HG02610 (cell line): Measurements from ENCODE around the gene STEAP1B.
"Not testable (repeated sequence)": the region's sequence is repeated elsewhere in the genome, so short reads cannot be mapped to it uniquely, and the experiment has no call there.

Experiments
- ATAC-seq: cut with Tn5 transposase; IDR thresholded peaks from one replicate; pipeline ENCODE4 v1.9.1; 2021; ENCODE audit warnings: mild to moderate bottlenecking, moderate library complexity; ENCODE audit not compliant: unreplicated experiment

Gene STEAP1B

GRCh38 chr7:22433710-22434460 is 66.1 kb downstream of the STEAP1B start:
- no peak for ATAC-seq

DNA sequence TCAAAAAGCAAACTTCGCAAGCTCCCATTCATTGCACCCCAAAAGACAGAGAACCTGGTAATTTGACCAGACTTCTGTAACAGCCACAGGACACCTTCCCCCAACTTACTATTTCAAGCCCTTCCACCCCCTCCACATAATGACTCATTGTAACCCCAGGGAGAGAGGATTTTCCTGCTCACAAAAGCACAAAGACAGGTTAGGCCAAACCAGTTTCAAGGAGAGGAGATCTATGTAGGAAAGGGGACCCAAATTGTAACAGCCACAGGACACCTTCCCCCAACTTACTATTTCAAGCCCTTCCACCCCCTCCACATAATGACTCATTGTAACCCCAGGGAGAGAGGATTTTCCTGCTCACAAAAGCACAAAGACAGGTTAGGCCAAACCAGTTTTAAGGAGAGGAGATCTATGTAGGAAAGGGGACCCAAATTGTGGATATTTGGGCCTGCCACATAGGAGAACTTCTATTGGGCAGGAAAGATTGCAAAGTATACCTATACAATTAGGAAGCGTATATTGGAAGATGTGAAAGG is 66.8 kb downstream of the STEAP1B start:
- ATAC-seq = not testable (repeated sequence)

DNA sequence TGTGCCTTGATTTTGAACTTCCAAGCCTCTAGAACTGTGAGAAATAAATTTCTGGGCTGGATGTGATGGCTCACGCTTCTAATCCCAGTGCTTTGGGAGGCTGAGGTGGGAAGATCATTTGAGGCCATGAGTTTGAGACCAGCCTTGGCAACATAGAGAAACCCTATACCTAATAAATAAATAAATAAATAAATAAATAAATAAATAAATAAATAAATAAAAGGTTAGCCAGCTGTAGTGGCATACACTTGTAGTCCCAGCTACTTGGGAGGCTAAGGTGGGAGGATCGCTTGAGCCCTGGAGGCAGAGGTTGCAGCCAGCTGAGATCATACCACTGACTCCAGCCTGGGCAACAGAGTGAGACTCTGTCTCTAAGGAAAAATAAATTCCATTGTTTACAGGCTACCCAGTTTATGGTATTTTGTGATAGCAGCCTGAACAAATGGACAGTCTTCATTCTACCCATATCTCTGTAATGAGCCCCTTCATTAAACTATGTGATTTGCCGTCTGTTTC is 67.7 kb downstream of the STEAP1B start:
- ATAC-seq = no peak

DNA sequence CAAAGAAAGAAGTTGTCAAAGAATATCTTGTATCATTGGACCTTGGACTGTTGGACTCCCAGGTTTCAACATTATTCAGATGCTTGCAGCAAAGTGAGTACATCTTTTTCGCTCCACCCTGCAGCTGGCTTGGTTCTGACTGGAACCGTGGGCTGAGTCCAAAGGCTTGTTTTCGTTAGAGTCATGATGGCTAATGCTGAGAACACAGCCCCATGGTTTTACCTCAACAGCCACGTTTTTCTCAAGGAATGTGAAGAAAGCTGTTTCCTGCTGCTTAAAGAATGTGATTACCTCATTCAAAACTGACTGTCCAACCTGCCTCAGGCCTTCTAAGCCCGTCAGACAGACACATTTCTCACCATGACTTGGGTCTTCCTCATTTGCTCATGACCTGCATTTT is 69.5 kb downstream of the STEAP1B start:
- ATAC-seq = no peak

GRCh38 chr7:22429386-22429785 is 70.6 kb downstream of the STEAP1B start:
- ATAC-seq = no peak

DNA sequence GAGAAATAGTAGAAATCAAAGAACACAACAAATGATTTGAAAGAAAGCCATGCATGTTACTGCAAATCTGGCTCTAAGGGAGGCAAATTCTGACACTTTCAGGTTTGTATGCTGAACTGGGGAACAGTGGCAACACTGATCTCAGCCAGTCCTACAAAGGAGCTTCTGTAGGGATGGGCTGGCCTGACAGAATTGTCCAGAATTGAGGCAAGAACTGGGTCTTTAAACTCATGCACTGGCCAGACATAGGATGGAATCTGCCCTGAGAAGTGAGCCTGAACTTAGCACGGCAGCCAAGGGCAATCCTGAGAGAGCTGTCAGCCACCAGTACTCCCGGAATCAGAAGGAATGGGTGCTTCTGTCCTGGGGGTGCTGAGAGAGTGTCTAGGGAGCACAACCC is 72.1 kb downstream of the STEAP1B start:
- ATAC-seq = no peak

DNA sequence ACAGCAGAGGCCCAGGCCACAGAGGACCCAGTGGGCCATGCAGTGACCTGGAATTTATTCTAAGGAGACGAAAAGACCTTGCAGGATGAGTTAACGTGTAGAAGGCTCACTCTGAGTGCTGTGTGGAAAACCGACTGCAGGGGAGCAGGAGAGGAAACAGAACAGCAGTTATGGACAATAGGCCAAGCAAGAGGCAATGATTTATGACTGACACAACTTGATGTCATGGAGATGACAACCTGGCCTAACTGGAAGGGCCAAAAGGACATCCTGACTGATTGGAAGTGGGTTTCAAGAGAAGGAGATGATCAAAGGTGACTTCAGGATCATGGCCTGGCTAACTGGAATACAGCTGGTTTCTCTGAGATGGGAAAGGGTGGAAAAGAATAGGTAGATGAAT is 72.9 kb downstream of the STEAP1B start:
- no peak for ATAC-seq

- no peak for ATAC-seq
These were observed 73.4 kb downstream of the STEAP1B start for GRCh38 chr7:22426463-22427094.

DNA sequence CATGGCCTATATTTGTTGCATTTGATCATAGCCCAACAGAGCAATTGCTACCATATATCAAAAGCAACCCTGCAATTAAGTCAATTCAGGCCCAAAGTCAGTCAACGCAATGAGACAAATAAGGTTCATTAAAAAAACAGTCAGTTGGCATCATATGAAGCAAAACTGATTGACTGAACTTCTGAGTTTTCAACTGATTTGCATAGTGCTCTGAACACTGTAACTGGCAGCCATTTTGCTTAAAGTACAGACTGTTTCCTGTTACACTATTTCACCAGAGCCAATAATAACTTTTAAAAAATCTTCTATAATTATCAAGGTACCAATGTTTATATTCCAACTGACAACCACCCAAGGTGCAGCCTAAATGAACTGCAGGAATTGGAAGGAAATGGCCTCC is 74.6 kb downstream of the STEAP1B start:
- peak; percentile 45 for ATAC-seq

- ATAC-seq = no peak
These were observed 77.0 kb downstream of the STEAP1B start for GRCh38 chr7:22422831-22423615.

- ATAC-seq = no peak
These were observed 78.9 kb downstream of the STEAP1B start for GRCh38 chr7:22420973-22421635.

DNA sequence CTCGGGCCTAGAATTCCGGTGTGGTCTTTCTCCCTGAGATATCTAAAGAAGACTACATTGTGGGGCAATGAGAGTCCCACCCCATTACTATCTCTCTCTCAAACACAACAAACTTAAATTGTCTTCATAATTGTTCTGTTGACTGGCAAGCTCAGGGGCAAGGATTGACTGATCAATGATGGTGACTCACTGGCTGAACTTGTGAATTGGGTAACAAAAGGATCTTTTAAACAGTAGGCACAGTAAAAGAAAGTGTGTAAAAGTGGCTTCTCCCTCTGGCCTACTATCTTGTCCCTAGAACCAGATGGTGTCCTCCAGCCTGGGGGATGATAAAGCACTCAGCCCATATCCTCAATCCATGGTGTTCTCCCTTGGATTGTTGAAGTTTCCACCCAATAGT is 80.0 kb downstream of the STEAP1B start:
- ATAC-seq = no peak

DNA sequence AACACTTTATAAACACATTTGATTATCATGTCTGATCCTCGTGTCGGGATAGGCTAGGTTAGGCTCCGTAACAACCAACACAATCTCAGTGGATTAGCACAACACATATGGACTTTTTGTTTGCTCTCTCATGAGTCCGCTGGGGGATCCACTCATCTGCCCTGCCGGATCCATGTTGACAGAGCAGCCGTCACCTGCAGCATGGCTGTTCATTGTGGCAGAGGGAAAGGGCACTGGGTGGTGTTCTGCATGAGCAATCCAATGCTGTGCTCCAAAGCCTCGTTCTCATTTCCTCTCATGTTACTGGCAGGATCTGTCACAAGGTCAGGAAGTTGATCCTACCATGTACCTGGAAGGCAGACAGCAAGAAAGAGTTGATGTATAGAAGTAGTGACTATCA is 80.5 kb downstream of the STEAP1B start:
- no peak for ATAC-seq

- ATAC-seq = no peak
These were observed 81.5 kb downstream of the STEAP1B start for GRCh38 chr7:22418251-22419046.

- ATAC-seq = no peak
These were observed 82.1 kb downstream of the STEAP1B start for GRCh38 chr7:22417841-22418240.

- no peak for ATAC-seq
These were observed 82.6 kb downstream of the STEAP1B start for GRCh38 chr7:22417349-22417748.

DNA sequence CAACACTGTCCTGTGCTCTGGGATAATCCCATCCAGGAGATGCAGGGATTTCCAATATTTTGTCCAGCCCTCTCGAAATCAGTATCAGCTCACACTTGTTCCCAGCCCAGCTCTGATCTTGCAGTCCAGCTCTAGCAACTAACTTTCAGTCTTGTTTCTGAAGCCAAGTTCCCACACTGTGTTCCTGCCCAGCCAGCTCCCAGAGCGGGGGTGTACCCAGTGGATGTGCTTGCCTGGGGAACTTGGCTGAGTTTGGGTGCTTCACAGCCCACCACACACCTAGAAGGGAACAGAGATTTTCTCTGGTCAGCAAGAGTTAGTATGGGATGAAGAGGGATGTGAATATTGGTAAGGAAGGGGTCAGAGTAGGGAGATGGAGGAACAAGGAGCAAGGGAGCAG is 85.6 kb downstream of the STEAP1B start:
- ATAC-seq = no peak

DNA sequence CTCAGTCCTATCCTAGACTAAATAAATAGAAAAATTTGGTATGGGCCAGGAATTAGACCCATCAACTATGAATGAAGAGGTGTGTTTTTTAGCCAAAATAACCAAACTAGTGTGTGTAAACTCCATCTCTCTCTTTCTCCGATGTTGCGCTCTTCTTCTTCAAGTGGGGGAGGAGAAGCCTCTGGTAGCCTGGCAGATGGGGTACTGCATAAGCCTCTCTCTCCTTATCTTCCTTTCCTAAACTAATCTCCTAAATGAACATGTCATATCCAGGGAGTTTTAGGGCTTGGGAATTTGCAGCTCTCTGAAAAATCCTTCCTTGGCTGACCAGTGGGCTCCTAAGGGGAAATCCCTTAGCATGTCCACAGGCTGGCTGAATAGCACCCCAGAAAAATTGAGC is 86.8 kb downstream of the STEAP1B start:
- no peak for ATAC-seq

- ATAC-seq = no peak
These were observed 87.9 kb downstream of the STEAP1B start for GRCh38 chr7:22411977-22412693.
